Testis (tissue), 3 donors: ENCODE data around the gene CD74. TPM values are rescaled to one million over a fixed set of nuclear protein-coding genes. Genes with fewer than 3 reads are reported as not detected.

ENCODE experiments used
- DNase-seq: peaks from one replicate; pipeline ENCODE4 v3.0.0-alpha.2; 2019
- H3K27ac ChIP-seq, 2 donors: fragments of 200-600 bp; sonication (generic); one replicate each; pipeline ENCODE4 v1.5.1; 2019
- H3K27me3 ChIP-seq: fragments of 200-600 bp; sonication (generic); one replicate; pipeline ENCODE4 v1.5.1; 2019
- H3K36me3 ChIP-seq: fragments of 200-600 bp; sonication (generic); one replicate; pipeline ENCODE4 v1.5.1; 2017; ENCODE audit warnings: low read depth; ENCODE audit errors: missing control alignments
- H3K4me1 ChIP-seq: fragments of 200-600 bp; sonication (generic); one replicate; pipeline ENCODE4 v1.5.1; 2019
- H3K4me3 ChIP-seq, 2 donors: fragments of 200-600 bp; sonication (generic); one replicate each; pipeline ENCODE4 v1.5.1; 2017 to 2019
- H3K9me3 ChIP-seq: fragments of 200-600 bp; sonication (generic); one replicate; pipeline ENCODE4 v1.5.1; 2017
- CTCF ChIP-seq, 3 experiments: fragments of 450-650 bp in 2 of 3; fragments of 200-600 bp in 1 of 3; sonication (generic) in 1 of 3; IDR thresholded peaks; one replicate each; pipeline ENCODE4 v1.5.1; 2016 to 2019; ENCODE audit warnings: antibody characterized with exemption in 3 of 3, mild to moderate bottlenecking in 2 of 3, moderate library complexity in 1 of 3
- POLR2A ChIP-seq: fragments of 450-650 bp; IDR thresholded peaks from one replicate; pipeline ENCODE4 v1.6.1; 2017; ENCODE audit warnings: antibody characterized with exemption, mild to moderate bottlenecking, moderate library complexity
- WGBS, 2 donors: methylation state at CpG; one replicate each; pipeline ENCODE4 v1.1.5; 2018; 5-methylcytosine and 5-hydroxymethylcytosine counted together
- intact Hi-C: fragments of 100-400 bp; cut with DNase I; formaldehyde crosslinking; loops from one replicate; pipeline ENCODE4 v1.15.1; 2023; ENCODE audit warnings: low total_unique reads
- polyA plus RNA-seq: library from polyadenylated mRNA; stranded (reverse); fragments of 350-450 nt; fragmentation: Illumina TruSeq; extraction: RNeasy Lipid Tissue Mini Kit (QIAGEN cat#74804); gene quantifications from one replicate; pipeline ENCODE4 v1.2.3, GENCODE V29; 2014; ENCODE audit warnings: low read depth, low replicate concordance; ENCODE audit not compliant: insufficient read depth
- total RNA-seq, 2 donors: library from RNA; depleted of rRNA; stranded (reverse); fragments of >200 nt; gene quantifications; one replicate each; pipeline ENCODE4 v1.2.3, GENCODE V29; 2016

CD74 gene
- total and polyA plus RNA-seq, 3 donors from 2014 or later: 137 to 1,318 (median 223) TPM

DNA sequence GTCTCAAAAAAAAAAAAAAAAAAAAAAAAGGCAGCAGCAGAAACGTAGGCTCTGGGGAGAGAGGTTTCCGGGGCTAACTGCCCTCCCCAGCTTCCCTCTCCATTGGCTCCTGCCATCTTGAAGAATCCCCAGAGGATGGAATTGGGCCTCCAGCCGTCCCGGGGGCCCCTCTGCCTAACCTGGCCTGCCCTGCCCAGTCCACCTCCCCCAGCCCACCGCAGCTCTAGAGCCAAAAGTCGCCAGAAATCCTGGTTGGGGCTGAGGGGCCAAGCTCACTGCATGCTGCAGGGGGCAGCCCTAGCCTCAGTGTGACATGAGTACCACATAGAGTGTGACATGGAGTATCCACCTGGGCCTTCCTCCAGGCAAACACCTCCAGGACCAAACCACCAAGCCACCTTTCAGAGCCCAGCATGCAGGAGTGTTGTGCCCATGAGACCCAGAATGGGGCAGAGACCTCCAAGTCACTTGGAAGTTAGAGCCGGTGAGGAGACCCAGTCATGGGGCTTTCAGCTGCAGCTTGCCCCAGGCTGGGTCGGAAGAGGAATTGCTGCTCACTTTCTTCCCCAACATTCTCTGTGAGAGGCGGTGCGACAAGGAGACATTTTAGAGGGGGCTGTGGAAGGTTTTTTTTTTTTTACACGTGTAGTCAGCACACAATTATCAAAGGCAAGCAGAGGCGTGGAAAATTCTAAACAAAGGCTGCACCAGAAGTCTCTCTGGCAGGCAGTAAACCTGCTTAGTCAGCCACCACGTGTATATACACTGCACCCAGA lies 17.6 kb downstream of the CD74 start:
- Histone ChIP-seq H3K4me3 (no peak overlapping the region), H3K27ac (no peak overlapping the region), H3K27me3 (no peaks in the 10 kb centered on the region), H3K36me3 (no peaks in the 10 kb centered on the region), H3K9me3 (no peaks in the 10 kb centered on the region), H3K4me1 (no peaks in the 10 kb centered on the region)
- TF ChIP-seq POLR2A: no peak
- no peak for TF ChIP-seq CTCF (IDR thresholded peaks at IDR 0.05)
- 77 to 84% methylated on average over 13 of the region's 13 CpGs for WGBS, 2 donors
- no peak for DNase-seq
- intact Hi-C loops: no loop called here

- TF ChIP-seq POLR2A (no peak), CTCF (IDR thresholded peaks at IDR 0.05) (no peak)
- Histone ChIP-seq H3K36me3 (no peaks in the 10 kb centered on the region), H3K27me3 (no peaks in the 10 kb centered on the region), H3K27ac (no peak overlapping the region), H3K4me1 (no peaks in the 10 kb centered on the region), H3K4me3 (no peak overlapping the region), H3K9me3 (no peaks in the 10 kb centered on the region)
- intact Hi-C loops: no loop called here
- WGBS, 2 donors: 72 to 74% methylated on average over 3 of the region's 3 CpGs
- DNase-seq: no peak
Measured at GRCh38 chr5:150394131-150394530, 18.6 kb downstream of the CD74 start.

DNA sequence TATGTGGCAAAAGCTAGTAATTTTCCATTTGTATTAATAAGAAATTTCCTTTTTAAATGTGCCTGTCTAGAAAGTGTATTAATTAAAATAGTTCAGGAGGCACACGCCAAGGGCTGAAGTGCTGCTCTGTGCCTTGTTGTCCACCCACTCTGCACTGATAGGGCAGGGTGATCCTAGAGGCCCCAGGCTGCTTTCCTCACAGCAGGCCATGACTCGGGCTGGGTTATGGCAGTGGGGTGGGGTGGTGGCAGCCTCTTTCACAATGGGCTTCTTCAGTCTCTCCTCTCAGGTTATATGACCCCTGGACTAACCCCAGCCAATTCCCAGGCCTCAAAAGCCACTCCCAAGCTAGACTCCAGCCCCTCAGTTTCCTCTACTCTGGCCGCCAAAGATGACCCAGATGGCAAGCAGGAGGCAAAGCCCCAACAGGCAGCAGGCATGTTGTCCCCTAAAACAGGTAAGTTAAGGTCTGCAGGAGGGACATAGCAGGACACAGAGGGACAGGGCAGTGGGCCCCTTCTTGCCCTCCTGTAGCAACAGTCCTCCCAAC lies 19.5 kb downstream of the CD74 start:
- 85 to 95% methylated on average over 2 to 3 of the region's 3 CpGs for WGBS, 2 donors
- intact Hi-C loops: no loop called here
- Histone ChIP-seq H3K4me1 (no peaks in the 10 kb centered on the region), H3K36me3 (no peaks in the 10 kb centered on the region), H3K27ac (no peak overlapping the region), H3K4me3 (no peak overlapping the region), H3K9me3 (no peaks in the 10 kb centered on the region), H3K27me3 (no peaks in the 10 kb centered on the region)
- TF ChIP-seq CTCF (IDR thresholded peaks at IDR 0.05) (no peak), POLR2A (no peak)
- DNase-seq: no peak

DNA sequence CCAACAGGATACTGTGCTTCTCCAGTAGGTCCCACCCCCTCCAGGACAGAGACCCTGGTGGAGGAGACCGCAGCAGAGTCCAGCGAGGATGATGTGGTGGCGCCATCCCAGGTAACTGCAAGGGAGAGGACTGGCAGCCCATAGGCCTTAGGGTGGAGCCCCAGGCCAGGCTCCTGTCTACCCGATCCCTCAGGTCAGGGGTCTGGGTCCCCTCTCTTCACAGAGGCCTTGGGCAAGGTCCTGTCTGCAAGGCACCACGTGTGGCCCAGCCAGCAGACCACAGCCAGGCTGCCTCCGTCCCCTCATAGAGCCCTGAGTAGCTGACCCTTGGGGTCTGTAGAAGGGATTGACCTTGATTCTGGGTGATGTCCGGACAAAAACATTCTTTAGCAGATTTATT lies 20.0 kb downstream of the CD74 start:
- 86 to 96% methylated on average over 5 to 7 of the region's 7 CpGs for WGBS, 2 donors
- Histone ChIP-seq H3K36me3 (no peaks in the 10 kb centered on the region), H3K27ac (no peak overlapping the region), H3K4me3 (no peak overlapping the region), H3K27me3 (no peaks in the 10 kb centered on the region), H3K9me3 (no peaks in the 10 kb centered on the region), H3K4me1 (no peaks in the 10 kb centered on the region)
- no peak for TF ChIP-seq CTCF (IDR thresholded peaks at IDR 0.05)
- TF ChIP-seq POLR2A: no peak
- intact Hi-C loops: no loop called here
- DNase-seq: no peak

- intact Hi-C loops: no loop called here
Measured at GRCh38 chr5:150391986-150392385, 20.7 kb downstream of the CD74 start.

More at GRCh38 chr5:150391986-150392385, 20.7 kb downstream of the CD74 start:
- Histone ChIP-seq H3K27me3 (no peaks in the 10 kb centered on the region), H3K9me3 (no peaks in the 10 kb centered on the region), H3K4me1 (no peaks in the 10 kb centered on the region), H3K36me3 (no peaks in the 10 kb centered on the region), H3K4me3 (no peak overlapping the region), H3K27ac (no peak overlapping the region)
- no peak for TF ChIP-seq CTCF (IDR thresholded peaks at IDR 0.05)
- no peak for TF ChIP-seq POLR2A
- DNase-seq: no peak
- 84 to 89% methylated on average over 3 of the region's 3 CpGs for WGBS, 2 donors
